Right atrium auricular region (tissue), 2 donors: Measurements from ENCODE around the gene FMNL3. TPM values are rescaled to one million over a fixed set of nuclear protein-coding genes. Genes with fewer than 3 reads are reported as not detected.

Experiments used
- DNase-seq: peaks from one replicate; pipeline ENCODE4 v3.0.0-alpha.2; 2019; ENCODE audit warnings: low spot score
- H3K27ac ChIP-seq, 2 donors: fragments of 200-600 bp; sonication (generic); 1 replicate in 1 of 2; 2 replicates in 1 of 2; pipeline ENCODE4 v1.5.1; 2016 to 2019
- H3K27me3 ChIP-seq, 2 donors: fragments of 200-600 bp; sonication (generic); one replicate each; pipeline versions ENCODE4 v1.5.1 to v1.6.0; 2017 to 2019
- H3K36me3 ChIP-seq: fragments of 200-600 bp; sonication (generic); one replicate; pipeline ENCODE4 v1.5.1; 2016
- H3K4me1 ChIP-seq, 2 donors: fragments of 200-600 bp; sonication (generic); one replicate each; pipeline versions ENCODE4 v1.5.1 to v1.6.0; 2017 to 2019
- H3K4me3 ChIP-seq, 2 donors: fragments of 200-600 bp; sonication (generic); 1 replicate in 1 of 2; 2 replicates in 1 of 2; pipeline ENCODE4 v1.5.1; 2017 to 2019; ENCODE audit warnings: mild to moderate bottlenecking in 1 of 2, moderate library complexity in 1 of 2
- H3K9me3 ChIP-seq, 2 donors: fragments of 200-600 bp; sonication (generic); one replicate each; pipeline ENCODE4 v1.5.1; 2019
- CTCF ChIP-seq, 2 donors: fragments of 200-600 bp; sonication (generic); IDR thresholded peaks; one replicate each; pipeline ENCODE4 v1.5.1; 2019; ENCODE audit warnings: antibody characterized with exemption in 2 of 2
- total RNA-seq, 2 donors: library from RNA; depleted of rRNA; stranded (reverse); fragments of >200 nt; gene quantifications; one replicate each; pipeline ENCODE4 v1.1.0, GENCODE V29; 2016

FMNL3 gene
- total RNA-seq, 2 donors from 2014 or later, result 9.0 to 19.7 TPM

- Histone ChIP-seq H3K27ac (peak overlapping the region in 1 of 2 donors; percentile 13), H3K4me1 (peaks cover 0 to 49% of the 10 kb centered on the region in 2 donors), H3K27me3 (no peaks in the 10 kb centered on the region), H3K36me3 (peaks cover 45% of the 10 kb centered on the region), H3K9me3 (no peaks in the 10 kb centered on the region), H3K4me3 (no peak overlapping the region)
- TF ChIP-seq CTCF (IDR thresholded peaks at IDR 0.05), result no peak
- no peak for DNase-seq
These were observed 51.5 kb downstream of the FMNL3 start for GRCh38 chr12:49655595-49656236.

GRCh38 chr12:49654715-49655114 lies 52.5 kb downstream of the FMNL3 start:
- Histone ChIP-seq H3K36me3 (peaks cover 55% of the 10 kb centered on the region), H3K27ac (peak overlapping the region in 1 of 2 donors; percentile 13), H3K4me1 (peaks cover 0 to 44% of the 10 kb centered on the region in 2 donors), H3K4me3 (no peak overlapping the region), H3K9me3 (no peaks in the 10 kb centered on the region), H3K27me3 (no peaks in the 10 kb centered on the region)
- no peak for DNase-seq
- TF ChIP-seq CTCF (IDR thresholded peaks at IDR 0.05), result no peak

- DNase-seq, result no peak
- no peak overlapping the region for H3K27ac ChIP-seq
- no peaks in the 10 kb centered on the region for H3K27me3 ChIP-seq
- H3K36me3 ChIP-seq, result peaks cover 56% of the 10 kb centered on the region
- H3K4me1 ChIP-seq, result peaks cover 0 to 42% of the 10 kb centered on the region in 2 donors
- H3K4me3 ChIP-seq, result no peak overlapping the region
- no peaks in the 10 kb centered on the region for H3K9me3 ChIP-seq
- no peak for TF ChIP-seq CTCF (IDR thresholded peaks at IDR 0.05)
These were observed 54.2 kb downstream of the FMNL3 start for GRCh38 chr12:49652921-49653520.

- H3K36me3 ChIP-seq, result peaks cover 54% of the 10 kb centered on the region
- H3K4me1 ChIP-seq, result peaks cover 0 to 46% of the 10 kb centered on the region in 2 donors
- no peak overlapping the region for H3K27ac ChIP-seq
- H3K4me3 ChIP-seq, result no peak overlapping the region
- no peaks in the 10 kb centered on the region for H3K9me3 ChIP-seq
- DNase-seq, result no peak
- no peaks in the 10 kb centered on the region for H3K27me3 ChIP-seq
- TF ChIP-seq CTCF (IDR thresholded peaks at IDR 0.05), result no peak
These were observed 55.4 kb downstream of the FMNL3 start for GRCh38 chr12:49651855-49652254.

- no peak for TF ChIP-seq CTCF (IDR thresholded peaks at IDR 0.05)
- Histone ChIP-seq H3K36me3 (peaks cover 69% of the 10 kb centered on the region), H3K27me3 (no peaks in the 10 kb centered on the region), H3K9me3 (no peaks in the 10 kb centered on the region), H3K4me1 (peaks cover 0 to 43% of the 10 kb centered on the region in 2 donors), H3K27ac (no peak overlapping the region), H3K4me3 (no peak overlapping the region)
- no peak for DNase-seq
These were observed 57.3 kb downstream of the FMNL3 start for GRCh38 chr12:49649892-49650291.
